K562 (cell line): ENCODE data around the gene GABARAPL2. TPM values are rescaled to one million over a fixed set of nuclear protein-coding genes. Genes with fewer than 3 reads are reported as not detected.

ENCODE experiments used
- BCLAF1 ChIP-seq, 2 experiments: fragments of 450-650 bp in 1 of 2; IDR thresholded peaks; 2 replicates each; pipeline ENCODE4 v1.6.1; 2011 to 2017; ENCODE audit warnings: low read depth in 2 of 2, antibody characterized with exemption in 1 of 2, borderline replicate concordance in 1 of 2, low read length in 1 of 2, mild to moderate bottlenecking in 1 of 2, mixed read lengths in 1 of 2; ENCODE audit not compliant: control insufficient read depth in 1 of 2
- DPF2 ChIP-seq: fragments of 450-650 bp; IDR thresholded peaks from 2 replicates; pipeline ENCODE4 v1.6.1; 2016
- GATAD2B ChIP-seq: fragments of 450-650 bp; IDR thresholded peaks from 2 replicates; pipeline ENCODE4 v1.6.1; 2017; ENCODE audit warnings: mild to moderate bottlenecking, borderline replicate concordance
- RBM39 ChIP-seq: fragments of 200-400 bp; formaldehyde crosslinking; optimal IDR thresholded peaks from 2 replicates; pipeline ENCODE3; 2018; ENCODE audit warnings: low read depth, low read length
- TBP ChIP-seq: optimal IDR thresholded peaks from 2 replicates; pipeline ENCODE3; 2011; ENCODE audit warnings: low read depth, low read length, improper control_type of control experiment
- UBTF ChIP-seq, 2 experiments: IDR thresholded peaks; 2 replicates each; pipeline ENCODE4 v1.6.1; 2012; ENCODE audit warnings: improper control_type of control experiment in 2 of 2, low read depth in 2 of 2, low read length in 2 of 2, borderline replicate concordance in 1 of 2
- polyA plus RNA-seq, 8 experiments: library from polyadenylated mRNA; depleted of rRNA in 4 of 8; stranded (reverse) in 5 of 8; unstranded in 3 of 8; fragments of >200 nt; fragmentation: Nextera tagmentation in 2 of 8; fragmentation: Illumina TruSeq in 1 of 8; extraction: Ambion mirVana in 2 of 8; extraction: Trizol in 1 of 8; gene quantifications; 2 replicates each; pipeline versions ENCODE4 v1.2.1 to v1.2.3, GENCODE V29; 2011 to 2014; ENCODE audit warnings: inconsistent platforms in 1 of 8, missing spikeins in 1 of 8
- total RNA-seq, 7 experiments: library from RNA; depleted of rRNA in 6 of 7; stranded (reverse); fragments of >200 nt in 6 of 7; fragmentation: Illumina TruSeq in 2 of 7; extraction: Trizol in 2 of 7; gene quantifications; 2 replicates each; pipeline versions ENCODE4 v1.2.1 to v1.2.3, GENCODE V29; 2011 to 2021; ENCODE audit warnings: low replicate concordance in 1 of 7
- TF ChIP-seq, protein P1 (sequence below): fragments of 250-450 bp; sonication (Bioruptor Pico); IDR thresholded peaks from 2 replicates; pipeline ENCODE4 v1.4.0; 2020
- TF ChIP-seq, protein P2 (sequence below), 3 experiments: fragments of 200-800 bp in 1 of 3; fragments of 250-450 bp in 1 of 3; fragments of 450-650 bp in 1 of 3; sonication (Bioruptor Pico) in 1 of 3; sonication (Bioruptor generic) in 1 of 3; formaldehyde crosslinking in 1 of 3; IDR thresholded peaks; 2 replicates each; pipeline versions ENCODE4 v1.6.1 to v1.8.0; 2016 to 2022; ENCODE audit warnings: mild to moderate bottlenecking in 2 of 3, missing genetic modification characterization in 2 of 3, missing compliant biosample characterization in 1 of 3, moderate library complexity in 1 of 3
- TF ChIP-seq, protein P3 (sequence below): fragments of 450-650 bp; formaldehyde crosslinking; IDR thresholded peaks from 2 replicates; pipeline ENCODE4 v1.4.0; 2020; ENCODE audit warnings: mild to moderate bottlenecking, moderate library complexity

Gene GABARAPL2
- total and polyA plus RNA-seq, 9 of the 15 experiments (the other 6 are each of a cell fraction or from before 2014, with no cell fraction given): 42.1 to 288 (median 91.8) TPM

GRCh38 chr16:75535901-75536300 is 30.3 kb upstream of the GABARAPL2 start, which contains the start of gene CHST5 (continued):
- TF ChIP-seq, protein P1, sequence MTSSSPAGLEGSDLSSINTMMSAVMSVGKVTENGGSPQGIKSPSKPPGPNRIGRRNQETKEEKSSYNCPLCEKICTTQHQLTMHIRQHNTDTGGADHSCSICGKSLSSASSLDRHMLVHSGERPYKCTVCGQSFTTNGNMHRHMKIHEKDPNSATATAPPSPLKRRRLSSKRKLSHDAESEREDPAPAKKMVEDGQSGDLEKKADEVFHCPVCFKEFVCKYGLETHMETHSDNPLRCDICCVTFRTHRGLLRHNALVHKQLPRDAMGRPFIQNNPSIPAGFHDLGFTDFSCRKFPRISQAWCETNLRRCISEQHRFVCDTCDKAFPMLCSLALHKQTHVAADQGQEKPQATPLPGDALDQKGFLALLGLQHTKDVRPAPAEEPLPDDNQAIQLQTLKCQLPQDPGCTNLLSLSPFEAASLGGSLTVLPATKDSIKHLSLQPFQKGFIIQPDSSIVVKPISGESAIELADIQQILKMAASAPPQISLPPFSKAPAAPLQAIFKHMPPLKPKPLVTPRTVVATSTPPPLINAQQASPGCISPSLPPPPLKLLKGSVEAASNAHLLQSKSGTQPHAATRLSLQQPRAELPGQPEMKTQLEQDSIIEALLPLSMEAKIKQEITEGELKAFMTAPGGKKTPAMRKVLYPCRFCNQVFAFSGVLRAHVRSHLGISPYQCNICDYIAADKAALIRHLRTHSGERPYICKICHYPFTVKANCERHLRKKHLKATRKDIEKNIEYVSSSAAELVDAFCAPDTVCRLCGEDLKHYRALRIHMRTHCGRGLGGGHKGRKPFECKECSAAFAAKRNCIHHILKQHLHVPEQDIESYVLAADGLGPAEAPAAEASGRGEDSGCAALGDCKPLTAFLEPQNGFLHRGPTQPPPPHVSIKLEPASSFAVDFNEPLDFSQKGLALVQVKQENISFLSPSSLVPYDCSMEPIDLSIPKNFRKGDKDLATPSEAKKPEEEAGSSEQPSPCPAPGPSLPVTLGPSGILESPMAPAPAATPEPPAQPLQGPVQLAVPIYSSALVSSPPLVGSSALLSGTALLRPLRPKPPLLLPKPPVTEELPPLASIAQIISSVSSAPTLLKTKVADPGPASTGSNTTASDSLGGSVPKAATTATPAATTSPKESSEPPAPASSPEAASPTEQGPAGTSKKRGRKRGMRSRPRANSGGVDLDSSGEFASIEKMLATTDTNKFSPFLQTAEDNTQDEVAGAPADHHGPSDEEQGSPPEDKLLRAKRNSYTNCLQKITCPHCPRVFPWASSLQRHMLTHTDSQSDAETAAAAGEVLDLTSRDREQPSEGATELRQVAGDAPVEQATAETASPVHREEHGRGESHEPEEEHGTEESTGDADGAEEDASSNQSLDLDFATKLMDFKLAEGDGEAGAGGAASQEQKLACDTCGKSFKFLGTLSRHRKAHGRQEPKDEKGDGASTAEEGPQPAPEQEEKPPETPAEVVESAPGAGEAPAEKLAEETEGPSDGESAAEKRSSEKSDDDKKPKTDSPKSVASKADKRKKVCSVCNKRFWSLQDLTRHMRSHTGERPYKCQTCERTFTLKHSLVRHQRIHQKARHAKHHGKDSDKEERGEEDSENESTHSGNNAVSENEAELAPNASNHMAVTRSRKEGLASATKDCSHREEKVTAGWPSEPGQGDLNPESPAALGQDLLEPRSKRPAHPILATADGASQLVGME (CRISPR knock-in tag): no peak
- TF ChIP-seq, protein P2, sequence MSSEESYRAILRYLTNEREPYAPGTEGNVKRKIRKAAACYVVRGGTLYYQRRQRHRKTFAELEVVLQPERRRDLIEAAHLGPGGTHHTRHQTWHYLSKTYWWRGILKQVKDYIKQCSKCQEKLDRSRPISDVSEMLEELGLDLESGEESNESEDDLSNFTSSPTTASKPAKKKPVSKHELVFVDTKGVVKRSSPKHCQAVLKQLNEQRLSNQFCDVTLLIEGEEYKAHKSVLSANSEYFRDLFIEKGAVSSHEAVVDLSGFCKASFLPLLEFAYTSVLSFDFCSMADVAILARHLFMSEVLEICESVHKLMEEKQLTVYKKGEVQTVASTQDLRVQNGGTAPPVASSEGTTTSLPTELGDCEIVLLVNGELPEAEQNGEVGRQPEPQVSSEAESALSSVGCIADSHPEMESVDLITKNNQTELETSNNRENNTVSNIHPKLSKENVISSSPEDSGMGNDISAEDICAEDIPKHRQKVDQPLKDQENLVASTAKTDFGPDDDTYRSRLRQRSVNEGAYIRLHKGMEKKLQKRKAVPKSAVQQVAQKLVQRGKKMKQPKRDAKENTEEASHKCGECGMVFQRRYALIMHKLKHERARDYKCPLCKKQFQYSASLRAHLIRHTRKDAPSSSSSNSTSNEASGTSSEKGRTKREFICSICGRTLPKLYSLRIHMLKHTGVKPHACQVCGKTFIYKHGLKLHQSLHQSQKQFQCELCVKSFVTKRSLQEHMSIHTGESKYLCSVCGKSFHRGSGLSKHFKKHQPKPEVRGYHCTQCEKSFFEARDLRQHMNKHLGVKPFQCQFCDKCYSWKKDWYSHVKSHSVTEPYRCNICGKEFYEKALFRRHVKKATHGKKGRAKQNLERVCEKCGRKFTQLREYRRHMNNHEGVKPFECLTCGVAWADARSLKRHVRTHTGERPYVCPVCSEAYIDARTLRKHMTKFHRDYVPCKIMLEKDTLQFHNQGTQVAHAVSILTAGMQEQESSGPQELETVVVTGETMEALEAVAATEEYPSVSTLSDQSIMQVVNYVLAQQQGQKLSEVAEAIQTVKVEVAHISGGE (CRISPR knock-in tag; IDR thresholded peaks at IDR 0.05): no peak
- TF ChIP-seq, protein P3, sequence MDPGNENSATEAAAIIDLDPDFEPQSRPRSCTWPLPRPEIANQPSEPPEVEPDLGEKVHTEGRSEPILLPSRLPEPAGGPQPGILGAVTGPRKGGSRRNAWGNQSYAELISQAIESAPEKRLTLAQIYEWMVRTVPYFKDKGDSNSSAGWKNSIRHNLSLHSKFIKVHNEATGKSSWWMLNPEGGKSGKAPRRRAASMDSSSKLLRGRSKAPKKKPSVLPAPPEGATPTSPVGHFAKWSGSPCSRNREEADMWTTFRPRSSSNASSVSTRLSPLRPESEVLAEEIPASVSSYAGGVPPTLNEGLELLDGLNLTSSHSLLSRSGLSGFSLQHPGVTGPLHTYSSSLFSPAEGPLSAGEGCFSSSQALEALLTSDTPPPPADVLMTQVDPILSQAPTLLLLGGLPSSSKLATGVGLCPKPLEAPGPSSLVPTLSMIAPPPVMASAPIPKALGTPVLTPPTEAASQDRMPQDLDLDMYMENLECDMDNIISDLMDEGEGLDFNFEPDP (CRISPR knock-in tag): no peak
- TF ChIP-seq RBM39 (no peak), DPF2 (no peak), UBTF (IDR thresholded peaks at IDR 0.05; ENCODE audit: borderline replicate concordance in 1 of 2, low read depth in 2 of 2, low read length in 2 of 2) (no peak), TBP (no peak), BCLAF1 (IDR thresholded peaks at IDR 0.05; ENCODE audit: borderline replicate concordance in 1 of 2, control insufficient read depth in 1 of 2, low read depth in 2 of 2, low read length in 1 of 2) (no peak), GATAD2B (no peak)
